ENCODE measurements around the gene CCL4.
"Not testable (repeated sequence)": the region's sequence is repeated elsewhere in the genome, so short reads cannot be mapped to it uniquely, and the experiment has no call there.

GRCh38 chr17:36083691-36084090, 19.9 kb upstream of the CCL4 start:
- TF ChIP-seq EZH2 (optimal IDR thresholded peaks at IDR 0.05; ENCODE audit: low read depth, low read length), result not testable (repeated sequence)
- TF ChIP-seq, protein P1, sequence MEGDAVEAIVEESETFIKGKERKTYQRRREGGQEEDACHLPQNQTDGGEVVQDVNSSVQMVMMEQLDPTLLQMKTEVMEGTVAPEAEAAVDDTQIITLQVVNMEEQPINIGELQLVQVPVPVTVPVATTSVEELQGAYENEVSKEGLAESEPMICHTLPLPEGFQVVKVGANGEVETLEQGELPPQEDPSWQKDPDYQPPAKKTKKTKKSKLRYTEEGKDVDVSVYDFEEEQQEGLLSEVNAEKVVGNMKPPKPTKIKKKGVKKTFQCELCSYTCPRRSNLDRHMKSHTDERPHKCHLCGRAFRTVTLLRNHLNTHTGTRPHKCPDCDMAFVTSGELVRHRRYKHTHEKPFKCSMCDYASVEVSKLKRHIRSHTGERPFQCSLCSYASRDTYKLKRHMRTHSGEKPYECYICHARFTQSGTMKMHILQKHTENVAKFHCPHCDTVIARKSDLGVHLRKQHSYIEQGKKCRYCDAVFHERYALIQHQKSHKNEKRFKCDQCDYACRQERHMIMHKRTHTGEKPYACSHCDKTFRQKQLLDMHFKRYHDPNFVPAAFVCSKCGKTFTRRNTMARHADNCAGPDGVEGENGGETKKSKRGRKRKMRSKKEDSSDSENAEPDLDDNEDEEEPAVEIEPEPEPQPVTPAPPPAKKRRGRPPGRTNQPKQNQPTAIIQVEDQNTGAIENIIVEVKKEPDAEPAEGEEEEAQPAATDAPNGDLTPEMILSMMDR (IDR thresholded peaks at IDR 0.05; ENCODE audit: low read length), result not testable (repeated sequence)
